Measurements from ENCODE around the gene GRIN3B. TPM values are rescaled to one million over a fixed set of nuclear protein-coding genes. Genes with fewer than 3 reads are reported as not detected.

The GRIN3B gene
- total RNA-seq, 1 experiment from 2014 or later: 0.11 TPM

DNA sequence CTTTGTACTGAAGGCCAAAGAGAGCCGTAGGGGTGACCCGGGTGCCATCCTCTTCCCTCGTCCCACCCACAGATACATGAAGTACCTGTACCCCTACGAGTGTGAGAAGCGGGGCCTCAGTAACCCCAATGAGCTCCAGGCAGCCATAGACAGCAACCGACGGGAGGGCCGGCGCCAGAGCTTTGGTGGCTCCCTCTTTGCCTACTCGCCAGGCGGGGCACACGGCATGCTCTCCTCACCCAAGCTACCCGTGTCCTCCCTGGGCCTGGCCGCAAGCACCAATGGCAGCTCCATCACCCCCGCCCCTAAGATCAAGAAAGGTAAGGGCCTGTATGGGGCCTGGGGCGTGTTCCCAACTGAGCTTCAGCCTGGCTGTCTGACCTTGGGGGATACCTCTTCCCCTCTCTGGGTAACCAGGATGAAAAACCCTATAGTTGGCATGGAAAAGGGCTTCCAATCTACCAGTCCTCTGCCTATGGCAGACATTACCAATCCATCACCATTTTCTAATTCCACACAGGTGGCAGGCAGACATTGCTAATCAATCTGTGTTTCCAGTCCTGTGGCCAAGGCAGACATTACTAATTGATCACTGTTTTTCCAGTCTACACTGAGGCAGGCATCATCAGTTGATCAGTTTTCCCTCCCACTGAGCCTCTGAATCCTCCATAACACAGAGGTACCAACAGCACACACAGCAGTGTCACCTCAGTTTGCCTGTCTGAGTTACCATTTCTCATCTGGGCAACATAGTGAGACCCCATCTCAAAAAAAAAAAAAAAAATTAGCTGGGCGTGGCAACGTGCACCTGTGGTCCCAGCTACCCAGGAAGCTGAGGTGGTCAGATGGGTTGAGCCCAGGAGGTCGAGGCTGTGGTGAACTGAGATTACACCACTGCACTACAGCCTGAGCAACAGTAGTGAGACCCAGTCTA lies 35.2 kb upstream of the GRIN3B start:
- no TSS peak for BruUV-seq (replicated peaks)
- ChIA-PET CTCF (no interaction called here), POLR2A (ENCODE audit: unreplicated experiment) (no interaction called here)

DNA sequence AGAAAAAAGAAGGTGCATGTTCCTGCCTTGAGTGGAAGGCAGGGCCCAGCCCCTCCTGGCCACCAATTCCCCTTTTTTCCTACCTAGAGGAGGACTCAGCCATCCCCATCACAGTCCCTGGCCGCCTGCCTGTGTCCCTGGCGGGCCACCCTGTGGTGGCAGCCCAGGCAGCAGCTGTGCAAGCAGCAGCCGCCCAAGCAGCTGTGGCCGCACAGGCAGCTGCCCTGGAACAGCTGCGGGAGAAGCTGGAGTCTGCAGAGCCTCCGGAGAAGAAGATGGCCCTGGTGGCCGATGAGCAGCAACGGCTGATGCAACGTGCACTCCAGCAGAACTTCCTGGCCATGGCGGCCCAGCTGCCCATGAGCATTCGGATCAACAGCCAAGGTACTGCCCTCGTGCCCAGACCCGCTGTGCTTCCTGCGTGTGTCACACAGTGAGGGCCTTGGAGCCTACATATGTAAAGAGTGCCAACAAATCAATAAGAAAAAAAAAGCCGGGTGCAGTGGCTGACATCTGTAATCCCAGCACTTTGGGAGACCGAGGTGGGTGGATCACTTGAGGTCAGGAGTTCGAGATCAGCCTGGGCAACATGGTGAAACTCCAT lies 33.6 kb upstream of the GRIN3B start:
- TF ChIP-seq, protein P1, sequence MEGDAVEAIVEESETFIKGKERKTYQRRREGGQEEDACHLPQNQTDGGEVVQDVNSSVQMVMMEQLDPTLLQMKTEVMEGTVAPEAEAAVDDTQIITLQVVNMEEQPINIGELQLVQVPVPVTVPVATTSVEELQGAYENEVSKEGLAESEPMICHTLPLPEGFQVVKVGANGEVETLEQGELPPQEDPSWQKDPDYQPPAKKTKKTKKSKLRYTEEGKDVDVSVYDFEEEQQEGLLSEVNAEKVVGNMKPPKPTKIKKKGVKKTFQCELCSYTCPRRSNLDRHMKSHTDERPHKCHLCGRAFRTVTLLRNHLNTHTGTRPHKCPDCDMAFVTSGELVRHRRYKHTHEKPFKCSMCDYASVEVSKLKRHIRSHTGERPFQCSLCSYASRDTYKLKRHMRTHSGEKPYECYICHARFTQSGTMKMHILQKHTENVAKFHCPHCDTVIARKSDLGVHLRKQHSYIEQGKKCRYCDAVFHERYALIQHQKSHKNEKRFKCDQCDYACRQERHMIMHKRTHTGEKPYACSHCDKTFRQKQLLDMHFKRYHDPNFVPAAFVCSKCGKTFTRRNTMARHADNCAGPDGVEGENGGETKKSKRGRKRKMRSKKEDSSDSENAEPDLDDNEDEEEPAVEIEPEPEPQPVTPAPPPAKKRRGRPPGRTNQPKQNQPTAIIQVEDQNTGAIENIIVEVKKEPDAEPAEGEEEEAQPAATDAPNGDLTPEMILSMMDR (conservative IDR thresholded peaks at IDR 0.05): no peak
- Histone ChIP-seq H3K9me2 (ENCODE audit: insufficient read depth) (no peaks in the 10 kb centered on the region), H3K9me3 (ENCODE audit: insufficient read depth, low read depth) (no peaks in the 10 kb centered on the region; the same call in 1 of the 2 replicates), H3K27ac (no peak overlapping the region), H3K36me3 (ENCODE audit: low read depth) (peaks cover 7% of the 10 kb centered on the region; the same call in 1 of the 2 replicates), H2AFZ (no peak overlapping the region), H3K4me3 (no peak overlapping the region), H3K4me1 (replicated peaks; ENCODE audit: insufficient read depth) (0 out of 2 replicates have a peak, but pooled peaks cover 5% of the 10 kb centered on the region), H3K27me3 (ENCODE audit: insufficient read depth, low read depth) (no peaks in the 10 kb centered on the region), H3F3A (ENCODE audit: insufficient read depth, low read depth) (no peaks in the 10 kb centered on the region; the same call in 1 of the 2 replicates), H4K20me1 (ENCODE audit: insufficient read depth) (no peaks in the 10 kb centered on the region), H3K4me2 (no peak overlapping the region), H3K79me2 (ENCODE audit: low read depth) (no peaks in the 10 kb centered on the region)
- ChIA-PET CTCF (no interaction called here), POLR2A (ENCODE audit: unreplicated experiment) (no interaction called here)
- intact Hi-C loops (cut with micrococcal nuclease; ENCODE audit: unreplicated experiment): no loop called here
- no TSS peak for BruUV-seq (replicated peaks)
- no peak for DNase-seq

More for the DNA sequence above, 35.2 kb upstream of the GRIN3B start:
- H3K27me3 ChIP-seq (ENCODE audit: insufficient read depth, low read depth): no peaks in the 10 kb centered on the region
- no peak for DNase-seq
- H4K20me1 ChIP-seq (ENCODE audit: insufficient read depth): no peaks in the 10 kb centered on the region
- H3F3A ChIP-seq (ENCODE audit: insufficient read depth, low read depth): no peaks in the 10 kb centered on the region; the same call in 1 of the 2 replicates
- H3K4me1 ChIP-seq (replicated peaks; ENCODE audit: insufficient read depth): 0 out of 2 replicates have a peak, but pooled peaks cover 5% of the 10 kb centered on the region
- no peaks in the 10 kb centered on the region for H3K9me2 ChIP-seq (ENCODE audit: insufficient read depth)
- H3K4me3 ChIP-seq: no peak overlapping the region
- intact Hi-C loops (cut with micrococcal nuclease; ENCODE audit: unreplicated experiment): no loop called here
- no peaks in the 10 kb centered on the region for H3K9me3 ChIP-seq (ENCODE audit: insufficient read depth, low read depth)
- TF ChIP-seq EZH2 (IDR thresholded peaks at IDR 0.05; ENCODE audit: low read depth): no peak
- TF ChIP-seq, protein P1 (conservative IDR thresholded peaks at IDR 0.05): no peak
- no peak overlapping the region for H3K27ac ChIP-seq
- H3K79me2 ChIP-seq (ENCODE audit: low read depth): no peaks in the 10 kb centered on the region
- H3K4me2 ChIP-seq: no peak overlapping the region
- H3K36me3 ChIP-seq (ENCODE audit: low read depth): no peaks in the 10 kb centered on the region
- no peak overlapping the region for H2AFZ ChIP-seq

DNA sequence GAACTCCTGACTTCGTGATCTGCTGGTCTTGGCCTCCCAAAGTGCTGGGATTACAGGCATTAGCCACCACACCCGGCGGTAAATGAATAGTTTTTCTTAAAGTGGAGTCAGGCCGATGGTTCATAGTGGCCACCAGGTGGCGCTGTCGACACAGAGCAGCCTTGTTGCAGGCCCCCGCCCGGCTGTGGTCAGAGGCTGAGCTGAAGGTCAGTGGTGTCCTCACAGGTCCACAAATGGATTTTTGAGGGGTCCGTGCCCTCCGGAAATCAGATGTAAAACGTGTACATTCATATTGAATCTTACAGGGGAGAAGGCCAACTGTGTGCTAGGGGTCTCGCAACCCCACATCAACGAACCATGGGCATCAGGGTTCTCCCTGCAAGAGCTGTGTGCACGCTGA lies 29.5 kb upstream of the GRIN3B start:
- Histone ChIP-seq H3K4me2 (no peak overlapping the region), H2AFZ (no peak overlapping the region), H3K27me3 (ENCODE audit: insufficient read depth, low read depth) (no peaks in the 10 kb centered on the region), H3K4me1 (replicated peaks; ENCODE audit: insufficient read depth) (no peaks in the 10 kb centered on the region), H3F3A (ENCODE audit: insufficient read depth, low read depth) (peaks cover 8% of the 10 kb centered on the region; the same call in 1 of the 2 replicates), H3K9me3 (ENCODE audit: insufficient read depth, low read depth) (no peaks in the 10 kb centered on the region; the same call in 1 of the 2 replicates), H3K27ac (no peak overlapping the region), H3K4me3 (no peak overlapping the region), H4K20me1 (ENCODE audit: insufficient read depth) (no peaks in the 10 kb centered on the region), H3K9me2 (ENCODE audit: insufficient read depth) (no peaks in the 10 kb centered on the region), H3K79me2 (ENCODE audit: low read depth) (no peaks in the 10 kb centered on the region), H3K36me3 (ENCODE audit: low read depth) (peaks cover 7% of the 10 kb centered on the region; the same call in 1 of the 2 replicates)
- no peak for DNase-seq
- CTCF ChIA-PET: no interaction called here
- no peak for TF ChIP-seq EZH2 (IDR thresholded peaks at IDR 0.05; ENCODE audit: low read depth)
- TF ChIP-seq, protein P1 (conservative IDR thresholded peaks at IDR 0.05): peak; percentile 88
- BruUV-seq (replicated peaks): no TSS peak
- POLR2A ChIA-PET (ENCODE audit: unreplicated experiment): no interaction called here
- intact Hi-C loops (cut with micrococcal nuclease; ENCODE audit: unreplicated experiment): no loop called here

All from PC-9 (cell line).